CD4-positive, CD25-positive, alpha-beta regulatory T cell (primary cell): ENCODE data around the gene REXO1. TPM values are rescaled to one million over a fixed set of nuclear protein-coding genes. Genes with fewer than 3 reads are reported as not detected.
A peak's percentile ranks its signal among the peaks of the same experiment; 100 is the strongest.
"Not testable (repeated sequence)": the region's sequence is repeated elsewhere in the genome, so short reads cannot be mapped to it uniquely, and the experiment has no call there.

Experiments
- ATAC-seq, 2 donors: fragments of 150-1000 bp; cut with Tn5 transposase; one replicate each; pipeline ENCODE4 v1.10.0; 2021; ENCODE audit warnings: low read depth in 2 of 2, moderate number of reproducible peaks in 2 of 2, moderate library complexity in 1 of 2
- DNase-seq, 3 donors: peaks; one replicate each; pipeline versions ENCODE4 v3.0.0 to v3.0.0-alpha.2; 2012 to 2022; ENCODE audit warnings: mixed read lengths in 1 of 3
- H3K27ac ChIP-seq: one replicate; pipeline ENCODE4 v1.7.0; 2013; ENCODE audit warnings: mild to moderate bottlenecking, low read length; ENCODE audit not compliant: insufficient read depth, poor library complexity, severe bottlenecking
- H3K27me3 ChIP-seq: one replicate; pipeline ENCODE4 v1.7.0; 2013; ENCODE audit warnings: low read length; ENCODE audit not compliant: control insufficient read depth, insufficient read depth
- H3K36me3 ChIP-seq: one replicate; pipeline ENCODE4 v1.7.0; 2013; ENCODE audit warnings: mild to moderate bottlenecking, low read length, moderate library complexity; ENCODE audit not compliant: control insufficient read depth, insufficient read depth
- H3K4me1 ChIP-seq: 2 replicates; pipeline ENCODE4 v1.7.0; 2013; ENCODE audit warnings: mild to moderate bottlenecking, low read length; ENCODE audit not compliant: insufficient read depth, control insufficient read depth, poor library complexity, severe bottlenecking
- H3K4me3 ChIP-seq: one replicate; pipeline ENCODE4 v1.7.0; 2013; ENCODE audit warnings: low read depth, mild to moderate bottlenecking, low read length, moderate library complexity
- H3K9me3 ChIP-seq, 2 experiments: 1 replicate in 1 of 2; 2 replicates in 1 of 2; pipeline ENCODE4 v1.7.0; 2013; ENCODE audit warnings: low read length in 2 of 2, mild to moderate bottlenecking in 1 of 2, moderate library complexity in 1 of 2; ENCODE audit not compliant: control insufficient read depth in 2 of 2
- H3K27ac Mint-ChIP-seq, 3 donors: one replicate each; pipeline ENCODE4 v1.8.0; 2020 to 2022; ENCODE audit warnings: mild to moderate bottlenecking in 3 of 3, mixed read lengths in 3 of 3, moderate library complexity in 2 of 3
- H3K27me3 Mint-ChIP-seq: one replicate; pipeline ENCODE4 v1.8.0; 2022; ENCODE audit warnings: mild to moderate bottlenecking, mixed read lengths
- H3K36me3 Mint-ChIP-seq: one replicate; pipeline ENCODE4 v1.8.0; 2020; ENCODE audit warnings: mixed read lengths
- H3K4me1 Mint-ChIP-seq, 4 donors: one replicate each; pipeline ENCODE4 v1.8.0; 2020 to 2022; ENCODE audit warnings: mixed read lengths in 4 of 4, mild to moderate bottlenecking in 1 of 4
- H3K4me3 Mint-ChIP-seq, 4 donors: one replicate each; pipeline ENCODE4 v1.8.0; 2020 to 2022; ENCODE audit warnings: mild to moderate bottlenecking in 4 of 4, mixed read lengths in 4 of 4, moderate library complexity in 3 of 4
- H3K9me3 Mint-ChIP-seq, 7 donors: one replicate each; pipeline ENCODE4 v1.8.0; 2020 to 2022; ENCODE audit warnings: mixed read lengths in 7 of 7, mild to moderate bottlenecking in 3 of 7, moderate library complexity in 2 of 7
- polyA plus RNA-seq, 4 donors: library from polyadenylated mRNA; unstranded; fragments of 300-500 nt; fragmentation: Illumina TruSeq; gene quantifications; one replicate each; pipeline ENCODE4 v1.2.3, GENCODE V29; 2021
- total RNA-seq: library from RNA; stranded (reverse); gene quantifications from one replicate; pipeline ENCODE4 v1.2.3, GENCODE V29; 2022

Gene REXO1
- total and polyA plus RNA-seq, 5 donors from 2014 or later, result 2.5 to 103 (median 3.7) TPM

- H3K9me3 ChIP-seq, DNase-seq, H3K27me3 Mint-ChIP-seq, H3K36me3 Mint-ChIP-seq, H3K9me3 Mint-ChIP-seq, H3K36me3 ChIP-seq, H3K27me3 ChIP-seq: not testable (repeated sequence)
- ATAC-seq, result peak in 1 of 2 donors; percentile 3
- H3K27ac Mint-ChIP-seq, result peak overlapping the region; percentile 97 to 99 (median 97)
- H3K4me3 ChIP-seq, result peak overlapping the region; percentile 91
- H3K27ac ChIP-seq, result peak overlapping the region; percentile 93
- H3K4me1 Mint-ChIP-seq, result peaks cover 5 to 49% (median 19%) of the 10 kb centered on the region in 4 donors
- peak overlapping the region; percentile 90 to 98 (median 96) for H3K4me3 Mint-ChIP-seq
- peaks cover 41% of the 10 kb centered on the region for H3K4me1 ChIP-seq
These were observed 27.0 kb upstream of the REXO1 start for GRCh38 chr19:1875265-1875645.

GRCh38 chr19:1874554-1875185 lies 26.4 kb upstream of the REXO1 start:
- Histone ChIP-seq H3K4me1 (peaks cover 38% of the 10 kb centered on the region), H3K36me3 (no peaks in the 10 kb centered on the region), H3K27me3 (no peaks in the 10 kb centered on the region), H3K4me3 (peak overlapping the region; percentile 91), H3K27ac (peak overlapping the region; percentile 93), H3K9me3 (no peaks in the 10 kb centered on the region)
- Mint-ChIP-seq H3K36me3 (peaks cover 4% of the 10 kb centered on the region), H3K9me3 (peaks cover 0 to 5% (median 0%) of the 10 kb centered on the region in 7 donors), H3K4me3 (peak overlapping the region; percentile 90 to 98 (median 96)), H3K27ac (peak overlapping the region; percentile 18 to 99 (median 97)), H3K4me1 (peaks cover 5 to 49% (median 20%) of the 10 kb centered on the region in 4 donors), H3K27me3 (peaks cover 5% of the 10 kb centered on the region)
- ATAC-seq (peak; percentile 27 to 36), DNase-seq (peak in 2 of 3 donors; percentile 60 to 61)

- H3K9me3 Mint-ChIP-seq, result peaks cover 0 to 5% (median 0%) of the 10 kb centered on the region in 7 donors
- H3K36me3 Mint-ChIP-seq, result peaks cover 4% of the 10 kb centered on the region
These were observed 25.5 kb upstream of the REXO1 start for GRCh38 chr19:1873524-1874473.

DNA sequence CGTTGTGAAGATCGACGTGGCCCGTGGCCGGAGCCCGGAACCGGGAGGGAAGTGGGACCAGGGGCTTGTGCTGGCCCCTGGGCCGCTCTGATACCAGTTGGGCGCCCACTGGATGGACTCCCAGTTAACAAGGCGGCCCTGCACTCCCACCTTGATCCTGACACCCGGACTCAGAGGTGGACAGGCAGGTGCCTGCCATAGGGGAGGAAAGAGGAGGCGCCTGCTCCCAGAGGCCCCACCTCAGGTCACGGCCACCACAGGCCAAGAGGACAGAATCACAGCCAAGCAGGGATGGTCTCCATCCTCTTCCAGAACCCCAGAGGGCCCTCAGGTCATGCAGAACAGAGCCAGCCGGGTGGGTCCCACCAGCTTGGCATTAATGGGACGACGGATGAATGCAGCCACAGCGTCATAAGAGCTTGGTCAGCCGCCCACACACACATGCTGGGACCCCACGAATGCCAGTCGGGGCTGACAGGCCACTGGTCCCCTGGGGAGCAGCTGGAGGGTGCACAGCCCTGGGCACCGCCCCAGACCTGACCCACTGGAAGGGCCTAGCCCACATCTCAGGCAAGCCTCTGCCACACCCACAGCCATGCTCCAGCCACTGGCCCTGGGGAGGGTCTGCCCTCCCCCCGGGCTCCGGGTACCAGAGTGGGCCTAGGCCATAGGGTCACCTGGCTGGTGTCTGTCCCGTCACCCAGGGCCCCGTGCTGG lies 24.7 kb upstream of the REXO1 start:
- no peak overlapping the region for H3K27ac ChIP-seq
- H3K4me3 ChIP-seq, result no peak overlapping the region
- Mint-ChIP-seq H3K36me3 (peaks cover 4% of the 10 kb centered on the region), H3K27me3 (peaks cover 5% of the 10 kb centered on the region), H3K4me3 (peak overlapping the region in 2 of 4 donors; percentile 11 to 48), H3K9me3 (peaks cover 0 to 5% (median 0%) of the 10 kb centered on the region in 7 donors), H3K4me1 (peaks cover 5 to 51% (median 22%) of the 10 kb centered on the region in 4 donors), H3K27ac (peak overlapping the region in 2 of 3 donors; percentile 26 to 99)
- DNase-seq, result no peak
- peaks cover 38% of the 10 kb centered on the region for H3K4me1 ChIP-seq
- H3K36me3 ChIP-seq, result no peaks in the 10 kb centered on the region
- no peak for ATAC-seq
- no peaks in the 10 kb centered on the region for H3K9me3 ChIP-seq
- no peaks in the 10 kb centered on the region for H3K27me3 ChIP-seq

More at GRCh38 chr19:1873524-1874473, 25.5 kb upstream of the REXO1 start:
- ATAC-seq (no peak), DNase-seq (no peak)
- Mint-ChIP-seq H3K27me3 (peaks cover 5% of the 10 kb centered on the region), H3K4me1 (peaks cover 5 to 49% (median 22%) of the 10 kb centered on the region in 4 donors), H3K4me3 (peak overlapping the region; percentile 90 to 98 (median 96)), H3K27ac (peak overlapping the region; percentile 18 to 99 (median 97))
- H3K27ac ChIP-seq, result peak overlapping the region; percentile 93
- peaks cover 38% of the 10 kb centered on the region for H3K4me1 ChIP-seq
- peak overlapping the region; percentile 91 for H3K4me3 ChIP-seq
- no peaks in the 10 kb centered on the region for H3K27me3 ChIP-seq
- no peaks in the 10 kb centered on the region for H3K9me3 ChIP-seq
- H3K36me3 ChIP-seq, result no peaks in the 10 kb centered on the region

GRCh38 chr19:1871630-1872029 lies 23.3 kb upstream of the REXO1 start:
- Mint-ChIP-seq H3K4me1 (peaks cover 5 to 56% (median 22%) of the 10 kb centered on the region in 4 donors), H3K27me3 (peaks cover 5% of the 10 kb centered on the region), H3K27ac (no peak overlapping the region), H3K4me3 (no peak overlapping the region), H3K9me3 (peaks cover 0 to 5% (median 0%) of the 10 kb centered on the region in 7 donors), H3K36me3 (peaks cover 4% of the 10 kb centered on the region)
- H3K4me1 ChIP-seq, result peaks cover 36% of the 10 kb centered on the region
- no peaks in the 10 kb centered on the region for H3K9me3 ChIP-seq
- no peaks in the 10 kb centered on the region for H3K36me3 ChIP-seq
- DNase-seq (no peak), ATAC-seq (no peak)
- H3K27me3 ChIP-seq, result no peaks in the 10 kb centered on the region
- H3K4me3 ChIP-seq, result no peak overlapping the region
- no peak overlapping the region for H3K27ac ChIP-seq

DNA sequence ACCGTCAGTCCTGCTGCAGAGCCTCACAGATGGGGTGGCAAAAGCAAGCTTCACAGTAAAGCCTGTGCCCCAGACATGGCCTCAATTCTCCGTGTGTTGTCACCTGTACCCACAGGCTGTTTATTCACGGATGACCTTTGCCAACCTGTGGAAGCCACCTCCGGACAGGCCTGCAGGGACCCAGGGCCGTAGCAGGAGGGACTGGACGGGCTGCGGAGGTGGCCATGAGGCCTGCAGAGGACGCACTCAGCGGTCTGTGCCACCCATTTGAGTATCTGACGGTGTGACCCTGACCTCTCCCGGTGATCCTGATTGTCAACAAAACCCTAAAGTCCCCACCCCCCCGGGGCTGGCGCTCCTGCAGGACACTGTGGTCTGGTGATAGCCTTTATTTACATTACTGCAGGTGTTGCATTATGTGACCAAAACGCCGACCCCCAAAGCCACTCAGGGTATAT lies 22.9 kb upstream of the REXO1 start:
- Histone ChIP-seq H3K4me1 (peaks cover 32% of the 10 kb centered on the region), H3K36me3 (no peaks in the 10 kb centered on the region), H3K9me3 (no peaks in the 10 kb centered on the region), H3K27me3 (no peaks in the 10 kb centered on the region), H3K27ac (no peak overlapping the region), H3K4me3 (no peak overlapping the region)
- peaks cover 0 to 5% (median 0%) of the 10 kb centered on the region in 7 donors for H3K9me3 Mint-ChIP-seq
- no peak overlapping the region for H3K27ac Mint-ChIP-seq
- H3K4me1 Mint-ChIP-seq, result peaks cover 5 to 52% (median 20%) of the 10 kb centered on the region in 4 donors
- H3K4me3 Mint-ChIP-seq, result peak overlapping the region in 1 of 4 donors; percentile 47
- no peak for ATAC-seq
- H3K36me3 Mint-ChIP-seq, result peaks cover 4% of the 10 kb centered on the region
- peaks cover 5% of the 10 kb centered on the region for H3K27me3 Mint-ChIP-seq
- no peak for DNase-seq

DNA sequence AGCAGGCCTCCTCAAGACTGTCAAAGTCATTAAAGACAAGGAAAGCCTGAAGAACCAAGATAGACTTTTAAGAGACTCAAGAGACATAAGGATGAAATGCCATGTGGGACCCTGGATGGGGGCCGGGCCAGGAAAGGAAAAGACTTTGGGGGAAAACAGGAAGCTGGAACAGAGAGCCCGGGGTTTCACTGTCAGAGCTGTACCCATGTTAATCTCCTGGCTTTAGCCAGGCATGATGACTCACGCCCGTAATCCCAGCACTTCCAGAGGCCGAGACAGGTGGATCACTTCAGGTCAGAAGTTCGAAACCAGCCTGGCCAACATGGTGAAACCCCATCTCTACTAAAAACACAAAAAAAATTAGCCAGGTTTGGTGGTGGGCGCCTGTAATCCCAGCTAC lies 20.7 kb upstream of the REXO1 start:
- Histone ChIP-seq H3K27ac (no peak overlapping the region), H3K4me3 (no peak overlapping the region), H3K9me3 (no peaks in the 10 kb centered on the region), H3K27me3 (no peaks in the 10 kb centered on the region), H3K36me3 (no peaks in the 10 kb centered on the region), H3K4me1 (peaks cover 30% of the 10 kb centered on the region)
- Mint-ChIP-seq H3K36me3 (peaks cover 2% of the 10 kb centered on the region), H3K9me3 (no peaks in the 10 kb centered on the region), H3K4me3 (peak overlapping the region in 1 of 4 donors; percentile 76), H3K27me3 (no peaks in the 10 kb centered on the region), H3K4me1 (peaks cover 0 to 40% (median 8%) of the 10 kb centered on the region in 4 donors), H3K27ac (no peak overlapping the region)
- ATAC-seq (no peak), DNase-seq (no peak)
